ENCODE measurements around the gene SLC45A2. TPM values are rescaled to one million over a fixed set of nuclear protein-coding genes. Genes with fewer than 3 reads are reported as not detected.

Gene SLC45A2
- total RNA-seq: 100 to 1,000 TPM; 114 to 209 TPM

GRCh38 chr5:33984671-33985124 lies at the start of gene SLC45A2:
TSS of gene SLC45A2 (minus strand) at chr5:33984693. CDS start at chr5:33984583, 110 bp downstream.

GRCh38 chr5:34007621-34008600 lies 23.4 kb upstream of the SLC45A2 start, which contains the start of gene AMACR:
TSS of gene AMACR (minus strand) at chr5:34008050. CDS start at chr5:34008019, 31 bp downstream.

GRCh38 chr5:33936381-33937016 lies 48.0 kb downstream of the SLC45A2 start, which contains the start of gene RXFP3:
TSS of gene RXFP3 (plus strand) at chr5:33936386. CDS start at chr5:33936741, 355 bp downstream.

Small RNAs within 50 kb of the gene (small RNA-seq; reads per million reads assigned to genes)
- 0 reads per million in 2 donors for gene AC139783.1

Other genes with a start within 250 kb of the SLC45A2 start
- gene ADAMTS12, start 92.7 kb downstream of the SLC45A2 start, total RNA-seq: 1 to 10 TPM in 1 of 2 donors, under 1 TPM in 1; 1.00 to 1.0 TPM
- gene RXFP3, start 48.3 kb downstream of the SLC45A2 start, total RNA-seq: not detected
- 10 to 100 TPM; 11.0 to 21.0 TPM for gene AMACR, start 23.4 kb upstream of the SLC45A2 start, total RNA-seq
- under 1 TPM; 0.33 to 0.34 TPM for gene C1QTNF3, start 58.5 kb upstream of the SLC45A2 start, total RNA-seq

Data from melanocyte of skin (primary cell).